Mammary epithelial cell (primary cell): ENCODE measurements around the gene PPP1CB.

ENCODE experiments used
- CTCF ChIP-seq, 2 donors: IDR thresholded peaks in 1 of 2; conservative IDR thresholded peaks in 1 of 2; 2 replicates each; pipeline ENCODE4 v1.5.1; 2011 to 2012; ENCODE audit warnings: inconsistent platforms in 2 of 2, low read length in 2 of 2, mild to moderate bottlenecking in 2 of 2, control low read depth in 1 of 2, low read depth in 1 of 2; ENCODE audit not compliant: insufficient read depth in 1 of 2; ENCODE audit errors: extremely low read depth in 1 of 2
- EZH2 ChIP-seq: IDR thresholded peaks from 2 replicates; pipeline ENCODE4 v1.6.1; 2012; ENCODE audit warnings: low read length, inconsistent platforms, borderline replicate concordance

GRCh38 chr2:28716265-28716865 is 35.3 kb upstream of the PPP1CB start:
- TF ChIP-seq CTCF (conservative IDR thresholded peaks at IDR 0.05 in 1 of 2, IDR thresholded peaks at IDR 0.05 in 1 of 2; ENCODE audit: extremely low read depth in 1 of 2, insufficient read depth in 1 of 2, low read depth in 1 of 2, low read length in 2 of 2) (no peak), EZH2 (no peak)
